NCI-H187 treated with DMSO at 0.1 percent for 48 hours (cell line): ENCODE results near the gene PHAF1.
"Not testable (repeated sequence)": the region's sequence is repeated elsewhere in the genome, so short reads cannot be mapped to it uniquely, and the experiment has no call there.

Experiments used
- DNase-seq: peaks from one replicate; lab custom pipeline; 2025; lab: John Stamatoyannopoulos, UW

Gene PHAF1

DNA sequence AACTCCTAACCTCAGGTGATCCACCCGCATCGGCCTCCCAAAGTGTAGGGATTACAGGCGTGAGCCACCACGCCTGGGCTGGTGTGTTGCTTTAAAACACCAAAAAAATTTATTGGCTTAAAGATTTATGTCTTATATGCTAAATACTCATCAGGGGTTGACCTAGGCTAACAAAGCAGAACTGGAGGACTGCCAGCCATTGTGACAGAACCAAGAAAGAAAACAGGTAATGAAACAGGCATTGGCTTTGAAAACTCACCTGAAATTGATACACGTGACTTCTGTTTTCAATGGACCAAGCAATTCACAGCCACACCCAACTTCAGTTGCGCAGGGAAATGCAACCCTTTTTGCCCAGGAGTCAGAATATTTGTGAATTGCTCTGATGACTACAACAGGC is 4.9 kb upstream of the PHAF1 start:
- DNase-seq = no peak

DNA sequence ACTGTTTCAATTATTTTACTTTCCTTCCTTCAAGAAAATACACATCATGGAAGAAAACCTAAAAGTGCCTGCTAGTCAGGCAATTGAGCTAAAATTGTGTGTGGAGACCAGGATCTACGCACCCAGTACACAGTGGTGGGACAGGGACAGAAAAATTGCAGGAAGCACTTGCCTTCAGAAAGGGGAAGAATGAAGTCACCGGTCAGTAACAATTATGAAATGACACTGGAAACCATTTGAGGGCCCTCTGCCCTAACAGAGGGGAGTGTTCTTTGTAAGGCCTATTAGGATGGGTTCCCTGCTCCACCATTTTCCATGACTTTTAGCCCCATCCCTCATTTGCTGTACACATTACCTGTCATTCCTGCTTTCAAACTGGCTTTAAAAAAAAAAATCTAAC is 4.5 kb upstream of the PHAF1 start:
- DNase-seq = no peak

DNA sequence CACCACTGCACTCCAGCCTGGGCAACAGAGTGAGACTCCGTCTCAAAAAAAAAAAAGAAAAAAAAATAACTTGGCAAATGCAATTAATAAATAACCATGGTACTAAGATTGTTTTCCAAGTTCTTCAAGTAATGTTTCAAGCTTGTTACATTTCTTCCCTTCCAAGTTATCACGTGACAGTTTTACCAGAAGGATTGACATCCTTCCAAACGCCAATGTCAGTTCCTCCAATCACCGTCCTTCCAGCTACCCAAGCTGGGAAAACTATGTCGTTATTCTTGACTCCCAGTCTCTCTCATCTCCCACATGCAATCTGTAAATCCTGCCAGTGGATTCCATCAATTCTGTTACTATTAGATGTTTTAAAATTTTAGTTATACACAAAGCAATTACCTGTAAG is 3.9 kb upstream of the PHAF1 start:
- no peak for DNase-seq

DNA sequence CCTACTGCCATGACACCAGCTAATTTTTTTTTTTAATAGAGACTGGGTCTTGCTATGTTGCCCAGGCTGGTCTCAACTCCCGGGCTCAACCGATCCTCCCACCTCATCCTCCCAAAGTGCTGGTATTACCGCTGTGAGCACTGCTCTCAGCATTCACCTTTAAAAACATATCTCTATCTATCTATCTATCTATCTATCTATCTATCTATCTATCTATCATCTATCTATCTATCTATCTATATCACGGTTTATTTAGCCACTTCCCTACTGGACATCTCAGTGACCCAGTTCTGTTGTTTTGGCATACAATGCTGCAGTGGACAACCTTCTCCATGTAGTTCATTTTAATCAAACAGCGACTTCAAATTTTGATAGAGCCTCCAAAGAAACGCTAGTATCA is 1.3 kb upstream of the PHAF1 start:
- no peak for DNase-seq

DNA sequence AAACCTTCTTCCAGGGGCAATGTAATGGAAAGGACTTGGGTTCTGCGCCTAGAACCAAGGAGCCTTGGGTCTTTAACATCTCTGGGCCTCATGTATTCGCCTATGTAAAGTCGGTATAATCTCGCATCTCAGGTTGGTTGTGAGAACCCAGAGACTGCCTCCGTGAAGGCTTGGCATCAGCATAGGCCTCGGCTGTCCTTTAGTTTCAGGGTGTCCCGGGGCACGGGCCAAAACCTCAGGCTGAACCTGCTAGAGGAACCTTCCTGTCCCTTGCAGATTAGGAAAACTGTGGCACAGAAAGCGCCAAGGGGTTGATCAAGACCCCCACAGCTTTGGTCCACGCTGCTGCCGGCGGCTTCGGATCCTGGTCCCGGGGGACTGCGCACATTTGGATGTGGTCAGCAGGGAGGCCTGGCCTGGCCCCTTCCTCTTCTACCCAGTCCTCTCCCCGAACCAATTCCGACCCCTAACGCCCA is 772 bp upstream of the PHAF1 start:
- DNase-seq = no peak

DNA sequence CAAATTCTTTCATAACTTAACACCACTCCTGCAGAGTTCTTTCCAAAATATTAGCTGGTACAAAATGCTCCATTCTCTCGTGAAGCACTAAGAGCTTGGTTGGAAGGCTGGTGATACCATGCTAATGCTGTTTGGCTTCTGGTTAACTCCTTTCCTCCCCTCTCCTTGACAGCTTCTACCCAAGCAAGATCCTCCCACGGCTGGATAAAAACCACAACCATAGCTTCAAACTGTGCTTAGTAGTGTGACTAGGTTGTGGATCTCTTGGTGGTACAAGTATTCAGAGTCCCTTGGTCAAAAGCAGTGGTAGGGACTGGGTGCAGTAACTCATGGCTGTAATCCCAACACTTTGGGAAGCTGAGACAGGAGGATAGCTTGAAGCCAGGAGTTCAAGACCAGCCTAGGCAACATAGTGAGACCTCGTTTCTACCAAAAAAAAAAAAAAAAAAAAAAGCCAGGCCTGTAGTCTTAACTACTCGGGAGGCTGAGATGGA is 2.3 kb downstream of the PHAF1 start:
- no peak for DNase-seq

DNA sequence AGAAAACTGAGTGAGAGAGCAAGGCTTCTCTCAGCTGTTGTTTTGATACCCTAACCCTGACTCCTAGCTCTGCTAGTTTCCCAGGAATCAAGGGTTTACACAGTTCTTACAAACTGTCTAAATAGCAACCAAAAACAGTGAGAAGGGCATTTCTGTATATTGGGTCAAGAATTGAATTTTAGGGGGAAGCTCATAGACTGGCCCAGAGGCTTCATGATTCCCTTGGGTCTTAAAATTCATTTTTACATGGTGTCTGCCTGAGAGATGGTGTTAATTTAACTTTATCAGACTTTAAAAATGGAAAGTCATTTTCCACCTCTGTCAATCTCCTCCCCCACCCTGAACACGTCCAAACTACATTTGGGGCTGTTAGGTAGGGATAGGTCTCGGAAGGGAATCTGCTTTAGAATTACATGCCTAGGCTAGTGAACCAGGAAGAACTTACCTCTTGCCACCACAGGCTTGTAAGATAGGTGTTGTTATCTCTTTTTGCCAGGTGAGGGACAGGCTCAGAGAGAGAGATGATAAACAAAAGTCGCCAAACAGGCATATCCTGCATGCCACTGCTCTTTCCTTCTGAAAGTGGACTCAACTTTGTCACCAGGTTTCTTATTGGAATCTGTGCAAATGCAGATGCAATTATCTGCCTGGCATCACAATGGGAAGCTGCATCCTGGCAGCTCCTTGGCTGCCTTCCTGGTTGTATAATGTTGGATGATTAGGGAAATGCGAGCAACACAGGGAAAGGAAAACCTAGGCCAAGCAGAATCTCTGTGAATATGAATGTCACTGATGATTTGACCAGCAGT is 3.1 kb downstream of the PHAF1 start:
- no peak for DNase-seq

DNA sequence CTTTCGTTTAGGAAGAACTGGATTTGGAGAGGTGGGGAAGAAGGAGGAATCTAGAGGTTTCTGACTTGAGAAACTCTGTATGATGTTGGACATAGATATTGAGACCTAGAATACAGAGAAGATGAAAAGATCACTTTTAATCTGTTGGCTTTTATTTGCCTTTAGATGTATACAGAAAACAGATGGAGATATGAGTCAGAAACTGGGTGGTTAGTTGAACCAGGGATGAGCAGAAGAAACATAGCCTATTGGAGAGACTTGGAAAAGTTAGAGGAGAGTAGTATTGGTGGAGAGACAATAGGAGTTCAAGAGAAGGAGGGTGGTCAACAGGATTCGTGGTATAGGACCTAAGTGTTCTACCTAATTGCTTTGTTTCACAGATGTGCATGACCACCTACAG is 5.1 kb downstream of the PHAF1 start:
- no peak for DNase-seq

DNA sequence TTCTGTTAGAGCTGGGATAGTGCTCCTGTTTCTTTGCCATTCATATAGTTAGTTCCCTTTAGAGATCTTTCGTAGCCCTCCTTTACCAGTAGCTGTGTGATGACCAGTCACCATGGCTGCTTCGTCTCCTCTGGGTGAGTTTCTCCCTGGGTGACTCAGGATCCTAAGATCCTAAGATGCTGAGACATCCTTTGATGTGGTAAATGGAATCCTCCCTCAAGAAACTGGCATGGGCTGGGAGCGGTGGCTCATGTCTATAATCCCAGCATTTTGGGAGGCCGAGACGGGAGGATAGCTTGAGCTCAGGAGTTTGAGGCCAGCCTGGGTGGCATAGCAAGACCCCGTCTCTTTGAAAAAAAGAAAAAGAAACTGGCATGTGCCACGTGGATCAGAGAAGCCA is 5.9 kb downstream of the PHAF1 start:
- DNase-seq = no peak

DNA sequence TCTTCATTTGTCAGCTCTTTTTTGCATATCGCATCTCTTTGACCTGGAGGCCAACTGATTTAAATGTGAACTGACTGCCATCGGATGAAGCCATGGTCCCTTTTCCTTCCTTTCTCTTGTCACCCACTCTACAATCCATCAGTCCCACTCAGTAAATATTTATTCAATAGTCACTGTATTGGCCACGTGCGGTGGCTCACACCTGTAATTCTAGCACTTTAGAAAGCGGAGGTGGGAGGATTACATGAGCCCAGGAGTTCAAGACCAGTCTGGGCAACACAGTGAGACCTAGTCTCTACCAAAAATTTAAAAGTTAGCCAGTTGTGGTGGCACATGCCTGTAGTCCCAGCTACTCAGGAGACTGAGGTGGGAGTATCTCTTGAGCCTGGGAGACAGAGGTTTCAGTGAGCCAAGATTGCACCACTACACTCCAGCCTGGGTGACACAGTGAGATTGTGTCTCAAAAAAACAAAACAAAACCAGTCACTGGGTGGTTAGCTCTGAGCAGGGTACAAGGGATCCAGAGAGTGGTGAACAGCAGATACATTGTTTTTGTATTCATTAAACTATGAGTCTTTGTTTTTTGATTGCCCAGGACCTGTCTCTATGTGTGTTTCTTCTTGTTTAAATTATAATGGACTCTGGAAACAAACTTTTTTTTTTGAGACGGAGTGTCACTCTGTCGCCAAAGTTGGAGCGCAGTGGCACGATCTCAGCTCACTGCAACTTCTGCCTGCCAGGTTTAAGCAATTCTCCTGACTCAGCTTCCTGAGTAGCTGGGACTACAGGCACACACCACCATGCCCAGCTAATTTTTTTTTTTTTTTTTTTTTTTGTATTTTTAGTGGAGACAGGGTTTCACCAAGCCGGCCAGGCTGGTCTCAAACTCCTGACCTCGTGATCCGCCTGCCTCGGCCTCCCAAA is 6.9 kb downstream of the PHAF1 start:
- no peak for DNase-seq

DNA sequence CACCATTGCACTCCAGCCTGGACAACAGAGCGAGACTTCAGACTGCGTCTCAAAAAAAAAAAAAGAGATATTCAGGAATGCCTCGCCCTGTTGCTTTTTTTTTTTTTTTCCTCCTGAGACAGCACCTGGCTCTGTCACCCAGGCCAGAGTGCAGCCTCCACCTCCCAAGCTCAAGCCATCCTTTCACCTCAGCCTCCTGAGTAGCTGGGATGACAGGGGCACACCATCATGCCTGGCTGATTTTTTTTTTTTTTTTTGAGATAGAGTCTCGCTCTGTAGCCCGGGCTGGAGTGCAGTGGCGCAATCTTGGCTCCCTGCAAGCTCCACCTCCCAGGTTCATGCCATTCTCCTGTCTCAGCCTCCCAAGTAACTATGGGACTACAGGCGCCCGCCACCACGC is 8.0 kb downstream of the PHAF1 start:
- no peak for DNase-seq

DNA sequence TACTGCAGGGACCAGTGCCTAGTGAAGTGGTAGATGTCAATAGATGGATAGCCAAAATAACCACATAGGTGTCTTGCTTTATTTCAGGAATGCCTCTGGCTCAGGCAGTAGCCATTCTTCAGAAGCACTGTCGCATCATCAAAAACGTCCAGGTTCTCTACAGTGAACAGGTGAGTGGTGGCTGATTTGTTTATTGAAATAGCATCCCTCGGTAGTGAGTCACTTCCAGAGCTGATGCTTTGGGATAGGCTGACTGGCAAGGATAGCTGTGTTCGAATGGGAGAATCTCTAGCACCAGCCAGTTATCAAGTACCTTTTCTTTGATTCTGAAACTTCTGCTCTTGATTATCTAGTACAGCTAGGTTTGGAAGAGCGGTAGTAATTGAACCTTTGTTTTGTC is 10.3 kb downstream of the PHAF1 start:
- DNase-seq = no peak

DNA sequence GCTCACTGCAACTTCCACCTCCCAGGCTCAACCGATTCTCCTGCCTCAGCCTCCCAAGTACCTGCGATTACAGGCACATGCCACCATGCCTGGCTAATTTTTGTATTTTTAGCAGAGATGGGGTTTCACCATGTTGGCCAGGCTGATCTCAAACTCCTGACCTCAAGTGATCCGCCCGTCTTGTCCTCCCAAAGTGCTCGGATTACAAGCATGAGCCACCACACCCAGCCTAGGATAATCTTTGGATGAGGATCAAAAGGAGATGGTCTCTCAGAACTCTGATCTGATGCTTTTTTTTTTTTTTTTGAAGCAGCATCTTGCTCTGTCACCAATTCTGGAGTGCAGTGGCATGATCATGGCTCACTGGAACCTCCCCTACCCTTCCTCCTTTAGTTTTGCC is 13.1 kb downstream of the PHAF1 start:
- DNase-seq = not testable (repeated sequence)

DNA sequence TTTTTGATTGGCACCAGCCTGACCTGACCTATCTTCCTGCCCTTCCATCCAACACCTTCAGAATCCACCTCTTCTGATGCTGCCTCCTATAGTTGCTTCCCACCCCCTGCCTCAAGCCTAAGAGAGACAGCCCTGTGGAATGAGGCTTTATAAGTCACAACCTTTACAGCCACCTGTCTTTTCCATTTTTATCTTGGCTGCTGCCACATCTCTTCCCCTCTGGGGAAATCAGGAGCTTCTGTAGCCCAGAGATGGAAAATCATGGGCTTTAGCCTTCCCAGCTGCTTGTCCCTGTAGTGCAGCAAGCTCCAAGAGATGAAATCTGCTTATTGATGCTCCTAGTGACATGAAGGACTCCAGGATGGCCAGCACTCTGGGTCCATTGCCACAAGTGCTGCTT is 18.7 kb downstream of the PHAF1 start:
- no peak for DNase-seq

DNA sequence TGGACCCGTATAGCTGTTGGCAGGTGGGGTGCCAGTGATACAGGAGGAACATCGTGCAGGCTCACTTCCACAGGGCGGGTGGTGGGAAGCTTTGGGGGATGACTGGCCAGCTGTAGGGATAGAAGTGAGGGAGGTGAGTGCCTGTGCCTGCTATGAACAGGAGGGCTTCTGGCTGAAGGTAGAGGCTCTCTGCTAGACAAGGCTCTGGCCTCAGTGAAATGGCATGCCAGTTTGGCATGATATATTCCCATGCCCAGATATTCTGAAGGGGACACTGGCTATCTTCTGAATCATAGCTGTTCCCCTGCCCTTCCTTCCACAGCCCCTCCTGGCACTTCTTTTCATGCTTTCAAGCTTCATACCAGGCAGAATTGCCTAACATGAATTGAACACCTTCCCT is 19.1 kb downstream of the PHAF1 start:
- no peak for DNase-seq

DNA sequence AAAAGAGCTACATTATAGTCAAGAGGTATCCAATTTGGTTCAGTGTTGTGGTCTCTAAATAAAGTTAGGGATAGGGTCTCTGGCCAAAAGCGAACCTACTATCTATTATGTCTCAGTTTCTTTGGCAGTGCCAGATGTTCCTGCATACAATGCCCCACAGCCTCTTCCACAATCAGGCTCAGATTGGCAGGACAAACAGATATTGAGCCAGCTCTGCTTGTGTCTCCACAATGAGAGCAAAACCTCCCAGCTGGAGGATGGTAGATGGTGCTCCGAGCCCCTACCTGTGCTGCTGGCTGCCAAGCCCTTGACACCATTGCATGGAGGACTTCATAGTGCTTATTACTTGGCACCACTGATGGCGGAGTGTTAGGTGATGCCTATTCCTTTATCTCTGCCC is 19.7 kb downstream of the PHAF1 start:
- DNase-seq = no peak

DNA sequence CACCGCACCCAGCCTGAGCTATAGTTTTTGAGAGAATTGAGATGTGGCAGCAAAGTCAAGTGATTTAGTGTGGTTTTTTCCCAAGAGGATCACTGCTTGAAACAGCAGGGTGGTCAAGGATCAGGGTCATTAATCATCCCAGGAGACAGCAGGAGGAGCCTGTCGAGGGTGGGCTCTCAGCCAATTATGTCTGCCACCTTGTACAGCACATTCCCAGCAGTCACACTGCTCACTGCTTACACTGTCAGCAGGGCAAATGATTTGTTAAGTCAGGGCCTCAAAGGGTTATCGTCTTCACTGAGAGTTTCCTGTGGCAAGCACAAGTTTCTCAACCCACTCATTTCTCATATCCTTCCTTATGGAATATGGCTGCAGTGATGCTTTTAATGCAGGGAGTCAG is 27.9 kb downstream of the PHAF1 start:
- no peak for DNase-seq

DNA sequence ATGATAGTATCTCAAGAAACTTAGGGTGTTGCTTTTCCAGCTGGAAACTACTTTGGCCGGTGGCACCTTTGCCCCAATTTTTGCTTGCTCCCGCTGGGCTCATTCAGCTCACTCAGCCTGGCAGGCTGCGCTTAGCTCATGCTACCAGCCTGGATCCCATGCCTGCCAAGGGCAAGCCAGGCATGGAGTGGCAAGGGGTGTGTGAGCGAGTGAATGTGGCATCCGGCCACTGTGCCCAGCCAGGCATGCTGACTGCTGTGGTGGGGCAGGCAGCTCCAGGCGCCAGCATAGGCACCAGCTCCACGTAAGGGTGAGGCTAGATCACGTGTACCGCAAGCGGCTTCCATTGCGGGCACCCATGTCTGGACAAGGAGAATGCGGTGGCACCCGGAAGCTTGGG is 31.6 kb downstream of the PHAF1 start:
- no peak for DNase-seq

DNA sequence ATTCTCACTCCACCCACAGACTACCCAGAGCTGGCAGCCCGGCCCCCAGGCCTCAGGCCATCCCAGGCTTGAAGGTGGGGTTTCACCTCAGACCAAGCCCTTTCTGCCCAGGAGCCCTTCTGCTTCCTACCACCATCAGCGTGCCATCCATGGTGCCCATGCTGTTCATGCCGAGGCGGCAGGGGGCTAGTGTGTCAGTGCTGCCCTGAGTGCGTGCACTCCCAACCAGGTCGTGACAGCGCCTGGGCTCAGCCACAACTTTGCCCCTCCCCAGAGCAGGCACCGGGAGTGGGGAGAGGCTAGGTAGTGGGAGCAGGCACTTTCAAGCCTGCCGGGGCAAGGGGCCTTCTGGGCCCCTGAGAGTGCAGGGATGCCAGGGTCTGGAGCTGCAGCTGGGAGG is 32.6 kb downstream of the PHAF1 start:
- no peak for DNase-seq

DNA sequence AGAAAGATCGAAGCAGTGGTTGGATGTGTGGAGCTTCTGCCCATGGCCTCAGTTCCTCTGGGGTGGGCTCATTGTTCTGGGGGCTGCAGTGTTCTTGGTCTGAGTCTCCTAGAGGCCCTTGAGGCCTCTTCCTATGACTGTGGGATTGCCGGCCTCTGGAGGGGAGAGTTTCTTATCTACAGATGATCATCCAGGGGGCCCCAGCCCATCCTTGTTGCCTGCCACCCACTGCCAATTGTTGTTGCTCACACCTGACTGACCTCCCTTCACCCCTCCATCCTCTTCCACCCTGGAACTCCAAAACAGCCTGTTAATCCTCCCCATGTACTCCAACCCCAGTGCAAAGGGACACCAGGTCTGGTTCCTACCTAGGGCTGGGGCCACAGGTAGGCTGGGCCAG is 35.2 kb downstream of the PHAF1 start:
- DNase-seq = no peak

DNA sequence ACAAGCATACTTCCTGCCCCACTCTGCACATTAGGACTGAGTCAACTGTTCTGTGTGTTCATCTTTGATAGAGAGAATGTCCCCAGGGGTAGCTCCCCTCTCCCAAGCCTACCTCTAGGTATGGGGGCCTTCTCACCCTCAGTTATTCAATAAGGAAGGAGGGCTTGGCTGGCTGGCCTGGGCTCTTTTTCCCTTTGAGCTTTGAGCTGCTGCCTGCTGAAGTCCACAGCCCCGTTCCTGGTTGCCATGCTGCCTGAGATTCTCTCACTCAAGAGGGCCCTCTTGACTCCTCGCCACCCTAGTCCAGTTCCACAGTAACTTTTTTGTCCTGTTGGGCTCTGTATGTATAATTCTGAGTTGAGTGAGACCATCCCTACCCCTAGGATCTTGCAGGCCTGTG is 36.0 kb downstream of the PHAF1 start:
- DNase-seq = no peak

DNA sequence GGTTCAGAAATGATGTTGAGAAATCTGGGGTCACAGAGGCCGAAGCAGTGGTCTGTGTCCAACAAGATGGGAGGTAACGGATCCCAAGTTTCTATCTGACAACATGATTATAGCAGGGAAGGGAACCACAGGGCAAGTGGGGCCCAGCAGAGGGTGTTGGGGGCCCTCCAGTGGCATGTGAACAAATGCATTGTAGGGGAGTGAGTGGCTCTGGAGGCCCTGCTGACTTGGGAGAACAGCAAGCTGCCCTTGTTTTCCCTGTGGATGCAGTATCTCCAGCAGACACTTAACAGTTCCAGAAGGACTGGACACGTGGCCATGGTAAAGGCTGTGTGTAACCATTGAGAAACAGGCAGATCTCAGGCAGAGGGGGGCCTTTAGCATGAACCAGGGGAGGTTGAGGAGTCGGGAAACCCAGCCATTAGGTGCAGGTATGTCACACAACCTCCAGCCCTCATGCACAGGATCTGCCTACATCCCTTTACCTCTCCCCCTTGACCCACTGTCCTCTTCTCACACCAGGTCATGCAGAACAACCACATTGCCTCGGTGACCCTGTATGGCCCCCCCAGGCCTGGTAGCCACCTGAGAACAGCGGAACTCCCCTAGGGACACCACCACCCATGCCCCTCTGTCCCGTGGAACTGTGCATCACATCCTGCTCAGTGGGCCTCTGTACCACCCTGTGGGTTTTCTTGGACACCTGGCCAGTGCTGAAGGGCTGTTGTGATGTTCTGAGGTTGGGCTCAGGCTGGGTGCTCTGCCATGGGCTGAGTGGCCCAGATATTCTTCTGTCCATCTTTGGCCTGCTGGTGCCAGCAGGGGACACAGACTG is 37.0 kb downstream of the PHAF1 start:
- no peak for DNase-seq
